Measurements from ENCODE around the gene RSBN1L.
A peak's percentile ranks its signal among the peaks of the same experiment; 100 is the strongest.
"Not testable (repeated sequence)": the region's sequence is repeated elsewhere in the genome, so short reads cannot be mapped to it uniquely, and the experiment has no call there.

Gene RSBN1L

GRCh38 chr7:77696057-77696642 is at the start of gene RSBN1L:
RSBN1L (plus strand) TSS chr7:77696459; CDS start chr7:77696470, 11 bp downstream.
- DNase-seq = peak; percentile 100

GRCh38 chr7:77648742-77649338 is 47.4 kb upstream of the RSBN1L start:
- DNase-seq = no peak

- no peak for DNase-seq
These were observed 46.4 kb upstream of the RSBN1L start for GRCh38 chr7:77649716-77650349.

GRCh38 chr7:77651575-77652162 is 44.6 kb upstream of the RSBN1L start:
- DNase-seq = no peak

- DNase-seq = not testable (repeated sequence)
These were observed 43.4 kb upstream of the RSBN1L start for GRCh38 chr7:77652826-77653225.

GRCh38 chr7:77653572-77653971 is 42.7 kb upstream of the RSBN1L start:
- DNase-seq = no peak

GRCh38 chr7:77655356-77655755 is 40.9 kb upstream of the RSBN1L start:
- no peak for DNase-seq

- no peak for DNase-seq
These were observed 40.3 kb upstream of the RSBN1L start for GRCh38 chr7:77655836-77656455.

GRCh38 chr7:77657427-77658224 is 38.6 kb upstream of the RSBN1L start:
- DNase-seq = no peak

GRCh38 chr7:77658928-77659327 is 37.3 kb upstream of the RSBN1L start:
- DNase-seq = no peak

- DNase-seq = no peak
These were observed 34.4 kb upstream of the RSBN1L start for GRCh38 chr7:77661816-77662215.

- no peak for DNase-seq
These were observed 33.4 kb upstream of the RSBN1L start for GRCh38 chr7:77662869-77663268.

GRCh38 chr7:77664715-77665114 is 31.5 kb upstream of the RSBN1L start:
- DNase-seq = no peak

GRCh38 chr7:77665161-77665560 is 31.1 kb upstream of the RSBN1L start:
- DNase-seq = no peak

- DNase-seq = no peak
These were observed 28.7 kb upstream of the RSBN1L start for GRCh38 chr7:77667459-77668086.

GRCh38 chr7:77674878-77675277 is 21.4 kb upstream of the RSBN1L start:
- DNase-seq = no peak

GRCh38 chr7:77679608-77680007 is 16.7 kb upstream of the RSBN1L start:
- no peak for DNase-seq

- no peak for DNase-seq
These were observed 16.0 kb upstream of the RSBN1L start for GRCh38 chr7:77680266-77680665.

GRCh38 chr7:77684030-77684429 is 12.2 kb upstream of the RSBN1L start:
- DNase-seq = no peak

- DNase-seq = no peak
These were observed 11.0 kb upstream of the RSBN1L start for GRCh38 chr7:77685233-77685632.

GRCh38 chr7:77687100-77687746 is 9.0 kb upstream of the RSBN1L start:
- no peak for DNase-seq

- no peak for DNase-seq
These were observed 8.5 kb upstream of the RSBN1L start for GRCh38 chr7:77687747-77688144.

All from activated effector memory CD4-positive, alpha-beta T cell treated with anti-CD3 and anti-CD28 coated beads, Interleukin-2, amount 50 U/mL, for 16 hours (primary cell).